GM18505 (cell line): Measurements from ENCODE around the gene PDE12.

ENCODE experiments used
- ATAC-seq: cut with Tn5 transposase; IDR thresholded peaks from one replicate; pipeline ENCODE4 v1.9.1; 2021; ENCODE audit not compliant: unreplicated experiment
- POLR2A ChIP-seq: IDR thresholded peaks from 4 replicates; pipeline ENCODE4 v1.6.1; 2011; ENCODE audit warnings: borderline replicate concordance; ENCODE audit not compliant: insufficient read depth, insufficient read length; ENCODE audit errors: extremely low read depth

The PDE12 gene

GRCh38 chr3:57569859-57570450, 13.9 kb downstream of the PDE12 start:
- TF ChIP-seq POLR2A: no peak
- ATAC-seq: no peak

- no peak for ATAC-seq
- no peak for TF ChIP-seq POLR2A
These were observed 14.8 kb downstream of the PDE12 start for GRCh38 chr3:57570878-57571277.

- no peak for TF ChIP-seq POLR2A
- no peak for ATAC-seq
These were observed 16.0 kb downstream of the PDE12 start for GRCh38 chr3:57572096-57572495.

- no peak for TF ChIP-seq POLR2A
- no peak for ATAC-seq
These were observed 20.0 kb downstream of the PDE12 start for GRCh38 chr3:57575966-57576626.

GRCh38 chr3:57577801-57578200, 21.7 kb downstream of the PDE12 start:
- no peak for ATAC-seq
- TF ChIP-seq POLR2A: no peak

- no peak for ATAC-seq
- TF ChIP-seq POLR2A: no peak
These were observed 26.5 kb downstream of the PDE12 start for GRCh38 chr3:57582474-57583168.

GRCh38 chr3:57583544-57583943, 27.5 kb downstream of the PDE12 start:
- TF ChIP-seq POLR2A: no peak
- no peak for ATAC-seq

- TF ChIP-seq POLR2A: no peak
- ATAC-seq: no peak
These were observed 30.7 kb downstream of the PDE12 start for GRCh38 chr3:57586778-57587177.

GRCh38 chr3:57587905-57588304, 31.8 kb downstream of the PDE12 start:
- no peak for TF ChIP-seq POLR2A
- no peak for ATAC-seq

GRCh38 chr3:57592306-57592705, 36.2 kb downstream of the PDE12 start:
- no peak for ATAC-seq
- TF ChIP-seq POLR2A: no peak

- no peak for ATAC-seq
- no peak for TF ChIP-seq POLR2A
These were observed 38.1 kb downstream of the PDE12 start for GRCh38 chr3:57594144-57594543.

GRCh38 chr3:57594576-57594975, 38.5 kb downstream of the PDE12 start:
- TF ChIP-seq POLR2A: no peak
- no peak for ATAC-seq

- no peak for ATAC-seq
- no peak for TF ChIP-seq POLR2A
These were observed 40.5 kb downstream of the PDE12 start for GRCh38 chr3:57596495-57597126.
